BE2C (cell line): Measurements from ENCODE around the gene KCP.

ENCODE experiments used
- DNase-seq: peaks from one replicate; pipeline ENCODE4 v3.0.0-alpha.2; 2020
- H3K27me3 ChIP-seq: fragments of 250-450 bp; sonication (Bioruptor Pico); 2 replicates; pipeline ENCODE4 v1.5.1; 2020; ENCODE audit warnings: mild to moderate bottlenecking
- H3K36me3 ChIP-seq: fragments of 250-450 bp; sonication (Bioruptor Pico); 2 replicates; pipeline ENCODE4 v1.5.1; 2020; ENCODE audit warnings: mild to moderate bottlenecking
- H3K4me1 ChIP-seq: fragments of 250-450 bp; sonication (Bioruptor Pico); 2 replicates; pipeline ENCODE4 v1.5.1; 2020
- H3K4me3 ChIP-seq: 2 replicates; pipeline ENCODE4 v1.5.1; 2011; ENCODE audit warnings: low read depth, low read length
- H3K9me3 ChIP-seq: fragments of 250-450 bp; sonication (Bioruptor Pico); 2 replicates; pipeline ENCODE4 v1.5.1; 2020
- CTCF ChIP-seq: IDR thresholded peaks from 2 replicates; pipeline ENCODE4 v1.5.1; 2012; ENCODE audit warnings: mild to moderate bottlenecking, low read depth, low read length

The KCP gene

DNA sequence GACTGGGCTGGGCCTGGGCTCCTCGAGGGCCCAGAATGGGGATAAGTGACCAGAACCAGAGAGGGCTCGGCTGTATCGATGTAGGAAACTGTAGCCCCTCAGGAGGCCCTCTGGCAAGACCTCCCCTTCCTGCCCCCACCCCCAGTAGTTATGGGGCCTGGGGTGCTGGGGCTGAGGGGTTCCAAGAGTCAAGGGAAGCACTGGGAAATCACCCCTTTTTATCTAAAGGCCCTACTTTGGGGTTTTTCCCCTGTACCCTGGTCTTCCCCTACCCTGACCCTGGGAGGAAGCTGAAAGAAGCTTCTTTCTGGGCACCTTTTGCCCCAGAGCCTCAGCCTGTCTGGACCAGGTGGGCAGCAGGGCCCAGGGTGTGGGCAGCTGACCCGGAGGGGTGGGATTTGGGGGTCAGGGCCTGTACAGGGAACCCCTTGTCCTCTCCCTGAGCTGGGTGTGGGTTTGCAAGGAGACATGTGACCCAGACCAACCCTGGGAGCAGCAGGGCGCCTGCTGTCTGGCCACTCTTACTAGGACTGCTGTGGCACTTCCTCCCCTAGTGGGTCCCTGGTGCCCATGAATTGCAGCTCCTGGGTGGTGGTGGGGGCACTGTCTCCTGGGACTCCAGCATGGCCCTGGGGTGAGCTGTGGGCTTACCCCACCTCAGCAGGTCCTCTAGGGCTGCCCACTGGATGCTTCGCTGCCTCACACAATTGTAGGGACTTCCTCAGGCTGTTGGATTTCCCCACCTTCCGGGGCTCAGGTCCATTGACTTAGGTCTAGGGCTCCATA lies 28.8 kb upstream of the KCP start:
- no peak for TF ChIP-seq CTCF
- H3K4me3 ChIP-seq, result no peak overlapping the region
- peaks cover 27% of the 10 kb centered on the region for H3K27me3 ChIP-seq
- no peaks in the 10 kb centered on the region for H3K4me1 ChIP-seq
- no peak for DNase-seq
- H3K36me3 ChIP-seq, result no peaks in the 10 kb centered on the region
- H3K9me3 ChIP-seq, result no peaks in the 10 kb centered on the region

- no peaks in the 10 kb centered on the region for H3K9me3 ChIP-seq
- no peaks in the 10 kb centered on the region for H3K4me1 ChIP-seq
- H3K36me3 ChIP-seq, result no peaks in the 10 kb centered on the region
- DNase-seq, result no peak
- peak overlapping the region; percentile 49 for H3K4me3 ChIP-seq
- peaks cover 27% of the 10 kb centered on the region for H3K27me3 ChIP-seq
- no peak for TF ChIP-seq CTCF
Measured at GRCh38 chr7:128938544-128939074, 28.1 kb upstream of the KCP start.

DNA sequence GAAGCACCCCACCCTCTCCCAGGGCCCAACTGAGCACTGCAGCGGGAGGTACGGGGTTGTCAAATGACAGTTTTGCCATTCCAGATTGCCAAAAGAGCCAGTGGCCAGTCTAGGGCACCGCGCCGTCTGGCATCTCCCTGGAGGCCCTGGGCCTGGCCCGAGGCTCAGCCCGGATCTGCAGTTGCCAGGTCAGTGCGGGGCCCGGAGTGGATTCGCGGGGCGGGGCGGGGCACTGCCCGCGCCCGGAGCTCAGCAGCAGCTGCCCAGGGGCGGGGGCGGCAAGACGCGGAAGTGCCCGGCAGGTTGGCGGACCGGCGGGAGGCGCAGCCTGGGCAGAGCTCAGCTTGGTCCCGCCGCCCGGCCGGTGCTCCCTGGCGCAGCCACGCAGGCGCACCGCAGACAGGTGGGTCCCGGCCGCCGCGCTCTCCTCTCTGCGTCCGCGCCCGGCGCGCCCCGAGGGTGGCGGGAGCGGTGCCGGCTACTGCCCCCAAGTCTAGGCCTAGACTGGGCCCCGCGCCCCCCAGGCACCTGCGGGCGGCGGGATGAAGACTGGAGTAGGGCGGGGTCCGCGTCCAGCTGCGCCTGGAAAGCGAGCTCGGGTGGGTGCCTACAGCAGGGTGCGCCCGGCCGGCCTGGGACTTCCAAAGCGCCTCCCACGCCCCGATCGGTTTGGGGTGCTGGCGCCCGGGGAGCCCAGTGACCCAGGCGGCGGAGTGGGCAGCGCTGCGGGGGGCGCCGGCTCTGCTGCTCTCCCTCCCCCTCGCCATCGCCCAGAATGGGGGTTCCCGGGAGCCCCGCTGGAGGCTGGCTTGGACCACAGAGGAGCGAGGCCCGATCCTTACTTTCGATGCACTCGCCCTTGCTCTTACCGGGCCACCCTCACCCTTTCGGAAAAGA lies 27.4 kb upstream of the KCP start, which contains the start of gene IRF5:
Gene IRF5, plus strand, starts transcription at position 281 of the 897 bp plus-strand sequence. CDS start 4,155 bp downstream, outside the sequence.
- H3K4me1 ChIP-seq, result no peaks in the 10 kb centered on the region
- no peak for DNase-seq
- no peak for TF ChIP-seq CTCF
- H3K9me3 ChIP-seq, result no peaks in the 10 kb centered on the region
- peak within 1 kb of the TSS; percentile 49 for H3K4me3 ChIP-seq
- no peaks in the 10 kb centered on the region for H3K36me3 ChIP-seq
- peaks cover 27% of the 10 kb centered on the region for H3K27me3 ChIP-seq

GRCh38 chr7:128937271-128937646 lies 26.8 kb upstream of the KCP start:
- Histone ChIP-seq H3K4me1 (no peaks in the 10 kb centered on the region), H3K36me3 (no peaks in the 10 kb centered on the region), H3K27me3 (peaks cover 27% of the 10 kb centered on the region), H3K9me3 (no peaks in the 10 kb centered on the region), H3K4me3 (no peak overlapping the region)
- no peak for TF ChIP-seq CTCF
- no peak for DNase-seq

- Histone ChIP-seq H3K9me3 (no peaks in the 10 kb centered on the region), H3K4me1 (no peaks in the 10 kb centered on the region), H3K4me3 (no peak overlapping the region), H3K27me3 (peaks cover 27% of the 10 kb centered on the region), H3K36me3 (no peaks in the 10 kb centered on the region)
- no peak for DNase-seq
- no peak for TF ChIP-seq CTCF
Measured at GRCh38 chr7:128936798-128937197, 26.3 kb upstream of the KCP start.
